ENCODE measurements around the gene FDX2. TPM values are rescaled to one million over a fixed set of nuclear protein-coding genes. Genes with fewer than 3 reads are reported as not detected.
A peak's percentile ranks its signal among the peaks of the same experiment; 100 is the strongest.

The FDX2 gene
- total and polyA plus RNA-seq, 2 experiments from 2014 or later, result 24.9 to 49.3 TPM

DNA sequence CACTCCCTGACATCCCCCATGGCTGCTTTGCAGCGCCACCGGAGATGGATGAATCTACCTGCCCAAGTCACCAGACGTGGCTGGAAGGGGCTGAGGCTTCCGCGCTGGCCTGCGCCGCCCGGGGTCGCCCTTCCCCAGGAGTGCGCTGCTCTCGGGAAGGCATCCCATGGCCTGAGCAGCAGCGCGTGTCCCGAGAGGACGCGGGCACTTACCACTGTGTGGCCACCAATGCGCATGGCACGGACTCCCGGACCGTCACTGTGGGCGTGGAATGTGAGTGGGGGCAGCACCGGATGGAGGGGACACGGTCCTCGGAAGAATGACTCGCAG is 21.5 kb downstream of the FDX2 start:
- no peak overlapping the region for H2AFZ ChIP-seq
- no peak for DNase-seq (ENCODE audit: low spot score)
- H3K27ac ChIP-seq, result no peak overlapping the region
- no peaks in the 10 kb centered on the region for H3K79me2 ChIP-seq
- no peaks in the 10 kb centered on the region for H3K9me3 ChIP-seq (ENCODE audit: low read depth)
- no peaks in the 10 kb centered on the region for H3K9me2 ChIP-seq (replicated peaks; ENCODE audit: insufficient read depth)
- no peaks in the 10 kb centered on the region for H4K20me1 ChIP-seq (ENCODE audit: insufficient read depth, poor library complexity, severe bottlenecking)
- H3K4me1 ChIP-seq (ENCODE audit: insufficient read depth), result peaks cover 33% of the 10 kb centered on the region
- H3K27me3 ChIP-seq, result peaks cover 76% of the 10 kb centered on the region
- TF ChIP-seq EZH2phosphoT487 (IDR thresholded peaks at IDR 0.05; ENCODE audit: low read depth, severe bottlenecking, unreplicated experiment) (no peak), EZH2 (IDR thresholded peaks at IDR 0.05; ENCODE audit: borderline replicate concordance) (no peak)
- TF ChIP-seq, protein P1, sequence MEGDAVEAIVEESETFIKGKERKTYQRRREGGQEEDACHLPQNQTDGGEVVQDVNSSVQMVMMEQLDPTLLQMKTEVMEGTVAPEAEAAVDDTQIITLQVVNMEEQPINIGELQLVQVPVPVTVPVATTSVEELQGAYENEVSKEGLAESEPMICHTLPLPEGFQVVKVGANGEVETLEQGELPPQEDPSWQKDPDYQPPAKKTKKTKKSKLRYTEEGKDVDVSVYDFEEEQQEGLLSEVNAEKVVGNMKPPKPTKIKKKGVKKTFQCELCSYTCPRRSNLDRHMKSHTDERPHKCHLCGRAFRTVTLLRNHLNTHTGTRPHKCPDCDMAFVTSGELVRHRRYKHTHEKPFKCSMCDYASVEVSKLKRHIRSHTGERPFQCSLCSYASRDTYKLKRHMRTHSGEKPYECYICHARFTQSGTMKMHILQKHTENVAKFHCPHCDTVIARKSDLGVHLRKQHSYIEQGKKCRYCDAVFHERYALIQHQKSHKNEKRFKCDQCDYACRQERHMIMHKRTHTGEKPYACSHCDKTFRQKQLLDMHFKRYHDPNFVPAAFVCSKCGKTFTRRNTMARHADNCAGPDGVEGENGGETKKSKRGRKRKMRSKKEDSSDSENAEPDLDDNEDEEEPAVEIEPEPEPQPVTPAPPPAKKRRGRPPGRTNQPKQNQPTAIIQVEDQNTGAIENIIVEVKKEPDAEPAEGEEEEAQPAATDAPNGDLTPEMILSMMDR (IDR thresholded peaks at IDR 0.05; ENCODE audit: poor library complexity), result no peak
- WGBS (ENCODE audit: low lambda C conversion rate, missing lambda C conversion rate), result 26% methylated on average over 25 of the region's 25 CpGs
- H3K36me3 ChIP-seq (replicated peaks; ENCODE audit: insufficient read depth, low read depth), result no peaks in the 10 kb centered on the region
- no peak overlapping the region for H3K4me2 ChIP-seq
- no peak overlapping the region for H3K4me3 ChIP-seq

DNA sequence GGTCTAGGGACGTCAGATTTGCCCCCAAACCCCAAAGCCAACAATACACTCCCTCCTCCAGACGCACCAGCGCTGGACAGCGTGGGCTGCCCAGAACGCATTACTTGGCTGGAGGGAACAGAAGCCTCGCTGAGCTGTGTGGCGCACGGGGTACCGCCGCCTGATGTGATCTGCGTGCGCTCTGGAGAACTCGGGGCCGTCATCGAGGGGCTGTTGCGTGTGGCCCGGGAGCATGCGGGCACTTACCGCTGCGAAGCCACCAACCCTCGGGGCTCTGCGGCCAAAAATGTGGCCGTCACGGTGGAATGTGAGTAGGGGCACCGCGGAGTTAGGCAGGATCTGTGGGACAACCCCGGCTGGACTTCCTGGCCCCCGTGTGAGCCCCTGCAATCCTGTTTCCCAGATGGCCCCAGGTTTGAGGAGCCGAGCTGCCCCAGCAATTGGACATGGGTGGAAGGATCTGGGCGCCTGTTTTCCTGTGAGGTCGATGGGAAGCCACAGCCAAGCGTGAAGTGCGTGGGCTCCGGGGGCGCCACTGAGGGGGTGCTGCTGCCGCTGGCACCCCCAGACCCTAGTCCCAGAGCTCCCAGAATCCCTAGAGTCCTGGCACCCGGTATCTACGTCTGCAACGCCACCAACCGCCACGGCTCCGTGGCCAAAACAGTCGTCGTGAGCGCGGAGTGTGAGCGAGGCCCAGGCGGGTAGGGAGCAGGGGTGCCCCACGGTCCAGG is 22.0 kb downstream of the FDX2 start:
- H3K27me3 ChIP-seq, result peaks cover 81% of the 10 kb centered on the region

DNA sequence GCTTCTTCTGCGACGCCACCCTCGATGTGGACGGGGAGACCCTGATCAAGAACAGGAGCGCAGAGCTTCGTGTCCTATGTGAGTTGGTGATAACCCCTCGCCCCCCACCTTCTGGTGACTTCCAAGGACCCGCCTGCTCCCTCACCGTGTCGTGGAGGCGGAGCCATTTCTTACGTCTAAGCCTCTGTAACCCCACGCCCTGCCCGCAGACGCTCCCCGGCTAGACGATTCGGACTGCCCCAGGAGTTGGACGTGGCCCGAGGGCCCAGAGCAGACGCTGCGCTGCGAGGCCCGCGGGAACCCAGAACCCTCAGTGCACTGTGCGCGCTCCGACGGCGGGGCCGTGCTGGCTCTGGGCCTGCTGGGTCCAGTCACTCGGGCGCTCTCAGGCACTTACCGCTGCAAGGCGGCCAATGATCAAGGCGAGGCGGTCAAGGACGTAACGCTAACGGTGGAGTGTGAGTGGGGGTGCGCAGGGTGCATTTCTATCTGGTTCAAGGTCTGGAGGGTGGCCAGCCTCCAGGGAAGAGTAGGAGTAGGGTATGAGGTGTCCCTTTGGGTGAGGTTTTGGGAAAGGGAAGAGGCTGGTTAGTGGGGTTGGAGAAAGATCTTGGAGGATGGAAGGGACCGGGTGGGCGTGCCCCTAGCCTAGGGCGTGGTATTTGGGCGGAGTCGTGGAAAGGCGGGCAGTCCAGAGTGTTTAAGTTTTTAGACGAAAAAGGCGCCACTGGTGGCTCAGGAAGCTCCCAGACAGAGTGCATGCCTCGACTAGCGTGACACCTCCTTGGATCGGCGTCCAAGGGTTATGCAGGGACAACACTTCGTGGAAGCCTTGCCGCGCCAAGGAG is 22.8 kb downstream of the FDX2 start:
- Histone ChIP-seq H3K4me2 (peak overlapping the region; percentile 80), H3K36me3 (replicated peaks; ENCODE audit: insufficient read depth, low read depth) (no peaks in the 10 kb centered on the region), H4K20me1 (ENCODE audit: insufficient read depth, poor library complexity, severe bottlenecking) (no peaks in the 10 kb centered on the region), H3K4me1 (ENCODE audit: insufficient read depth) (peaks cover 38% of the 10 kb centered on the region), H3K27me3 (peaks cover 89% of the 10 kb centered on the region), H3K27ac (no peak overlapping the region), H2AFZ (peak overlapping the region; percentile 35), H3K9me2 (replicated peaks; ENCODE audit: insufficient read depth) (no peaks in the 10 kb centered on the region), H3K79me2 (no peaks in the 10 kb centered on the region), H3K9me3 (ENCODE audit: low read depth) (no peaks in the 10 kb centered on the region), H3K4me3 (no peak overlapping the region)
- 32% methylated on average over 56 of the region's 56 CpGs for WGBS (ENCODE audit: low lambda C conversion rate, missing lambda C conversion rate)
- no peak for DNase-seq (ENCODE audit: low spot score)
- TF ChIP-seq EZH2phosphoT487 (IDR thresholded peaks at IDR 0.05; ENCODE audit: low read depth, severe bottlenecking, unreplicated experiment) (no peak), EZH2 (IDR thresholded peaks at IDR 0.05; ENCODE audit: borderline replicate concordance) (peak; percentile 50)
- TF ChIP-seq, protein P1 (IDR thresholded peaks at IDR 0.05; ENCODE audit: poor library complexity), result no peak

More for the DNA sequence above, 22.0 kb downstream of the FDX2 start:
- Histone ChIP-seq H3K79me2 (no peaks in the 10 kb centered on the region), H3K27ac (no peak overlapping the region), H3K9me2 (replicated peaks; ENCODE audit: insufficient read depth) (no peaks in the 10 kb centered on the region), H3K4me2 (no peak overlapping the region), H3K4me1 (ENCODE audit: insufficient read depth) (peaks cover 38% of the 10 kb centered on the region), H4K20me1 (ENCODE audit: insufficient read depth, poor library complexity, severe bottlenecking) (no peaks in the 10 kb centered on the region), H3K9me3 (ENCODE audit: low read depth) (no peaks in the 10 kb centered on the region), H3K4me3 (no peak overlapping the region), H3K36me3 (replicated peaks; ENCODE audit: insufficient read depth, low read depth) (no peaks in the 10 kb centered on the region), H2AFZ (no peak overlapping the region)
- TF ChIP-seq EZH2phosphoT487 (IDR thresholded peaks at IDR 0.05; ENCODE audit: low read depth, severe bottlenecking, unreplicated experiment) (no peak), EZH2 (IDR thresholded peaks at IDR 0.05; ENCODE audit: borderline replicate concordance) (no peak)
- TF ChIP-seq, protein P1 (IDR thresholded peaks at IDR 0.05; ENCODE audit: poor library complexity), result no peak
- DNase-seq (ENCODE audit: low spot score), result no peak
- WGBS (ENCODE audit: low lambda C conversion rate, missing lambda C conversion rate), result 43% methylated on average over 49 of the region's 49 CpGs
